Smooth muscle cell (in vitro differentiated cells): ENCODE measurements around the gene KLK13. TPM values are rescaled to one million over a fixed set of nuclear protein-coding genes. Genes with fewer than 3 reads are reported as not detected.

Experiments used
- DNase-seq: peaks from one replicate; lab custom pipeline; 2025; ENCODE audit not compliant: unreplicated experiment; lab: John Stamatoyannopoulos, UW
- H2AFZ ChIP-seq: fragments of 200-600 bp; sonication (generic); 2 replicates; pipeline ENCODE4 v1.6.0; 2016; ENCODE audit warnings: antibody characterized with exemption, low read depth, mild to moderate bottlenecking
- H3F3A ChIP-seq: fragments of 200-600 bp; sonication (generic); 2 replicates; pipeline ENCODE4 v1.6.0; 2017; ENCODE audit warnings: antibody characterized with exemption, low read depth
- H3K27ac ChIP-seq: fragments of 200-600 bp; sonication (generic); 2 replicates; pipeline ENCODE4 v1.5.1; 2016; ENCODE audit warnings: low read depth, mild to moderate bottlenecking
- H3K27me3 ChIP-seq: fragments of 200-600 bp; sonication (generic); 2 replicates; pipeline ENCODE4 v1.6.1; 2016; ENCODE audit warnings: low read depth, mild to moderate bottlenecking
- H3K36me3 ChIP-seq: fragments of 200-600 bp; sonication (generic); 2 replicates; pipeline ENCODE4 v1.5.1; 2016; ENCODE audit warnings: low read depth
- H3K4me1 ChIP-seq: fragments of 200-600 bp; sonication (generic); 2 replicates; pipeline ENCODE4 v1.5.1; 2016; ENCODE audit warnings: low read depth
- H3K4me2 ChIP-seq: fragments of 200-600 bp; sonication (generic); 2 replicates; pipeline ENCODE4 v1.6.0; 2016; ENCODE audit warnings: mild to moderate bottlenecking
- H3K4me3 ChIP-seq: fragments of 200-600 bp; sonication (generic); 2 replicates; pipeline ENCODE4 v1.5.1; 2016; ENCODE audit warnings: mild to moderate bottlenecking
- H3K79me2 ChIP-seq: fragments of 200-600 bp; sonication (generic); 2 replicates; pipeline ENCODE4 v1.6.0; 2016; ENCODE audit warnings: low read depth, mild to moderate bottlenecking
- H3K9ac ChIP-seq: fragments of 200-600 bp; sonication (generic); 2 replicates; pipeline ENCODE4 v1.6.0; 2016; ENCODE audit warnings: low read depth
- H3K9me3 ChIP-seq: fragments of 200-600 bp; sonication (generic); replicated peaks from 2 replicates; pipeline ENCODE4 v1.5.1; 2016; ENCODE audit warnings: low read depth
- H4K20me1 ChIP-seq: fragments of 200-600 bp; sonication (generic); 2 replicates; pipeline ENCODE4 v1.6.0; 2016; ENCODE audit warnings: low read depth
- WGBS: methylation state at CpG from one replicate; pipeline ENCODE4 v1.1.7; 2016; ENCODE audit warnings: low lambda C conversion rate; 5-methylcytosine and 5-hydroxymethylcytosine counted together
- polyA plus RNA-seq: library from polyadenylated mRNA; unstranded; fragments of >200 nt; fragmentation: Nextera tagmentation; extraction: Ambion mirVana; gene quantifications from 2 replicates; pipeline ENCODE4 v1.2.1, GENCODE V29; 2016
- total RNA-seq: library from RNA; depleted of rRNA; stranded (reverse); fragments of >200 nt; gene quantifications from 2 replicates; pipeline ENCODE4 v1.2.3, GENCODE V29; 2014
- TF ChIP-seq, protein P1 (sequence below): fragments of 200-600 bp; sonication (generic); IDR thresholded peaks from 2 replicates; pipeline ENCODE4 v1.5.1; 2017; ENCODE audit warnings: borderline replicate concordance, mild to moderate bottlenecking, antibody characterized with exemption; ENCODE audit not compliant: insufficient read depth, poor library complexity, severe bottlenecking

The KLK13 gene
- total and polyA plus RNA-seq, 2 experiments from 2014 or later: 0.72 to 1.3 TPM

- Histone ChIP-seq H3K36me3 (no peaks in the 10 kb centered on the region), H3K27ac (no peak overlapping the region), H3K9ac (no peak overlapping the region), H3K4me3 (no peak overlapping the region), H3K9me3 (no peaks in the 10 kb centered on the region), H2AFZ (no peak overlapping the region), H3K4me2 (no peak overlapping the region), H3K27me3 (peaks cover 14% of the 10 kb centered on the region), H3K4me1 (no peaks in the 10 kb centered on the region), H3F3A (no peaks in the 10 kb centered on the region), H4K20me1 (no peaks in the 10 kb centered on the region), H3K79me2 (no peaks in the 10 kb centered on the region)
- no peak for DNase-seq
- 89% methylated on average over 14 of the region's 14 CpGs for WGBS
- TF ChIP-seq, protein P1, sequence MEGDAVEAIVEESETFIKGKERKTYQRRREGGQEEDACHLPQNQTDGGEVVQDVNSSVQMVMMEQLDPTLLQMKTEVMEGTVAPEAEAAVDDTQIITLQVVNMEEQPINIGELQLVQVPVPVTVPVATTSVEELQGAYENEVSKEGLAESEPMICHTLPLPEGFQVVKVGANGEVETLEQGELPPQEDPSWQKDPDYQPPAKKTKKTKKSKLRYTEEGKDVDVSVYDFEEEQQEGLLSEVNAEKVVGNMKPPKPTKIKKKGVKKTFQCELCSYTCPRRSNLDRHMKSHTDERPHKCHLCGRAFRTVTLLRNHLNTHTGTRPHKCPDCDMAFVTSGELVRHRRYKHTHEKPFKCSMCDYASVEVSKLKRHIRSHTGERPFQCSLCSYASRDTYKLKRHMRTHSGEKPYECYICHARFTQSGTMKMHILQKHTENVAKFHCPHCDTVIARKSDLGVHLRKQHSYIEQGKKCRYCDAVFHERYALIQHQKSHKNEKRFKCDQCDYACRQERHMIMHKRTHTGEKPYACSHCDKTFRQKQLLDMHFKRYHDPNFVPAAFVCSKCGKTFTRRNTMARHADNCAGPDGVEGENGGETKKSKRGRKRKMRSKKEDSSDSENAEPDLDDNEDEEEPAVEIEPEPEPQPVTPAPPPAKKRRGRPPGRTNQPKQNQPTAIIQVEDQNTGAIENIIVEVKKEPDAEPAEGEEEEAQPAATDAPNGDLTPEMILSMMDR: no peak
Observed at GRCh38 chr19:51083783-51084182, 18.9 kb upstream of the KLK13 start.

DNA sequence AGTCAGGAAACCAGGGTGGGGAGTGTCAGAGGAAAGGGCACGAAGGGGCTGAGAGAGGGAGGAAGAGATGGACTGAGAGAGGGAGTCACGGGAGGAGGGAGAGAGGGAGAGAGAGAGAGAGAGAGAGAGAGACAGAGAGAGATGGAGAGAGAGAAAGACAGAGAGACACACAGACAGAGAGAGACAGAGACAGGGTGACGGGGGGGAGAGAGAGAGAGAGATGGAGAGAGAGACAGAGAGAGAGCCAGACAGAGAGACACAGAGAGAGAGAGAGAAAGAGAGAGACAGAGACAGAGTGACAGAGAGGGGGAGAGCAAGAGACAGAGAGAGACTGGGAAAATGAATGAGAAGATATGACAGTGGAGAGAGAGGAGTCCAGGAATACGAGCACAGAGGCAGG lies 18.3 kb upstream of the KLK13 start:
- no peak overlapping the region for H3K4me3 ChIP-seq
- H3K27ac ChIP-seq: no peak overlapping the region
- no peak for DNase-seq
- H3K9ac ChIP-seq: no peak overlapping the region
- no peaks in the 10 kb centered on the region for H3K36me3 ChIP-seq
- no peaks in the 10 kb centered on the region for H3F3A ChIP-seq
- 40% methylated on average over 3 of the region's 4 CpGs for WGBS
- H3K4me1 ChIP-seq: no peaks in the 10 kb centered on the region
- H3K79me2 ChIP-seq: no peaks in the 10 kb centered on the region
- H3K4me2 ChIP-seq: no peak overlapping the region
- no peak overlapping the region for H2AFZ ChIP-seq
- H3K9me3 ChIP-seq: no peaks in the 10 kb centered on the region
- no peaks in the 10 kb centered on the region for H4K20me1 ChIP-seq
- TF ChIP-seq, protein P1: no peak
- peaks cover 14% of the 10 kb centered on the region for H3K27me3 ChIP-seq

DNA sequence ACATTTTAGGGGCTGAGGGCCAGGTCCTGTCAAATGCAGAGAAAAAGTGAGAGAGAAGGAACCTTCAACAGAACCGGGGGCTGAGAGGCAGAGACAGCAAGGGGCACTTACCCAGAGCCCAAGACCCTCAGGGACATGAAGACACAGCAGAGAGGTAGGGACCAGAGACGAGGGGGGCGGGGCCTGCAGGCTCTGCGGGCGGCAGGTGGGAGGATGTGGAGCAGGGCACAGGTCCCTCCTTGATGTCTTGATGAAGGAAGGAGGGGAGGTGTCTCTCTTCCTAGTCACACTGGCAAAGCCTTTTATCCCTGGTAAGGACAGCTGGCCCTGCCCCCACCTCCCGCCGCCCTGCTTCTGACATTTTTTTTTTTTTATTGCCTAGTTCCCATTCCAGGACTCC lies 17.7 kb upstream of the KLK13 start, which contains the start of gene KLK14:
Gene KLK14, minus strand, starts transcription at position 277 of the 400 bp plus-strand sequence. Its CDS starts 273 bp downstream, at position 4.
- Histone ChIP-seq H3K4me3 (no peak within 1 kb of the TSS), H3K9me3 (no peaks in the 10 kb centered on the region), H4K20me1 (no peaks in the 10 kb centered on the region), H3K4me1 (no peaks in the 10 kb centered on the region), H3K36me3 (no peaks in the 10 kb centered on the region), H2AFZ (no peak within 1 kb of the TSS), H3K4me2 (no peak within 1 kb of the TSS), H3K9ac (no peak within 1 kb of the TSS), H3K79me2 (no peaks in the 10 kb centered on the region), H3K27me3 (peaks cover 14% of the 10 kb centered on the region), H3K27ac (no peak within 1 kb of the TSS), H3F3A (no peaks in the 10 kb centered on the region)
- no peak for DNase-seq
- WGBS: 66% methylated on average over 7 of the region's 7 CpGs
- TF ChIP-seq, protein P1: no peak

- no peaks in the 10 kb centered on the region for H3K36me3 ChIP-seq
- DNase-seq: no peak
- no peaks in the 10 kb centered on the region for H3K79me2 ChIP-seq
- H3K4me1 ChIP-seq: no peaks in the 10 kb centered on the region
- TF ChIP-seq, protein P1: no peak
- no peak overlapping the region for H2AFZ ChIP-seq
- H3K4me3 ChIP-seq: no peak overlapping the region
- H3K9me3 ChIP-seq: no peaks in the 10 kb centered on the region
- H3F3A ChIP-seq: no peaks in the 10 kb centered on the region
- H3K9ac ChIP-seq: no peak overlapping the region
- H3K27ac ChIP-seq: no peak overlapping the region
- peaks cover 14% of the 10 kb centered on the region for H3K27me3 ChIP-seq
- H4K20me1 ChIP-seq: no peaks in the 10 kb centered on the region
- WGBS: 91% methylated on average over 14 of the region's 14 CpGs
- no peak overlapping the region for H3K4me2 ChIP-seq
Observed at GRCh38 chr19:51081476-51081875, 16.6 kb upstream of the KLK13 start.
